ENCODE data around the gene FGD6.

Gene FGD6

GRCh38 chr12:95185854-95186253, 31.4 kb downstream of the FGD6 start:
- no peak overlapping the region for H3K4me3 ChIP-seq (ENCODE audit: low read depth, low read length)
- TF ChIP-seq CTCF (IDR thresholded peaks at IDR 0.05; ENCODE audit: low read depth, low read length), result no peak

GRCh38 chr12:95185072-95185471, 32.2 kb downstream of the FGD6 start:
- no peak for TF ChIP-seq CTCF (IDR thresholded peaks at IDR 0.05; ENCODE audit: low read depth, low read length)
- no peak overlapping the region for H3K4me3 ChIP-seq (ENCODE audit: low read depth, low read length)

- no peak overlapping the region for H3K4me3 ChIP-seq (ENCODE audit: low read depth, low read length)
- no peak for TF ChIP-seq CTCF (IDR thresholded peaks at IDR 0.05; ENCODE audit: low read depth, low read length)
Measured at GRCh38 chr12:95184121-95184520, 33.1 kb downstream of the FGD6 start.

GRCh38 chr12:95182868-95183415, 34.3 kb downstream of the FGD6 start:
- H3K4me3 ChIP-seq (ENCODE audit: low read depth, low read length), result no peak overlapping the region
- TF ChIP-seq CTCF (IDR thresholded peaks at IDR 0.05; ENCODE audit: low read depth, low read length), result no peak

GRCh38 chr12:95181103-95181502, 36.2 kb downstream of the FGD6 start:
- no peak for TF ChIP-seq CTCF (IDR thresholded peaks at IDR 0.05; ENCODE audit: low read depth, low read length)
- no peak overlapping the region for H3K4me3 ChIP-seq (ENCODE audit: low read depth, low read length)

GRCh38 chr12:95179011-95179410, 38.3 kb downstream of the FGD6 start:
- TF ChIP-seq CTCF (IDR thresholded peaks at IDR 0.05; ENCODE audit: low read depth, low read length), result no peak
- no peak overlapping the region for H3K4me3 ChIP-seq (ENCODE audit: low read depth, low read length)

GRCh38 chr12:95178136-95178535, 39.1 kb downstream of the FGD6 start:
- no peak overlapping the region for H3K4me3 ChIP-seq (ENCODE audit: low read depth, low read length)
- no peak for TF ChIP-seq CTCF (IDR thresholded peaks at IDR 0.05; ENCODE audit: low read depth, low read length)

Data from WI38 (cell line).